GM18870 (cell line): ENCODE measurements around the gene PGP.

Experiments
- ATAC-seq: cut with Tn5 transposase; IDR thresholded peaks from one replicate; pipeline ENCODE4 v1.9.1; 2021; ENCODE audit warnings: moderate library complexity; ENCODE audit not compliant: unreplicated experiment

The PGP gene

DNA sequence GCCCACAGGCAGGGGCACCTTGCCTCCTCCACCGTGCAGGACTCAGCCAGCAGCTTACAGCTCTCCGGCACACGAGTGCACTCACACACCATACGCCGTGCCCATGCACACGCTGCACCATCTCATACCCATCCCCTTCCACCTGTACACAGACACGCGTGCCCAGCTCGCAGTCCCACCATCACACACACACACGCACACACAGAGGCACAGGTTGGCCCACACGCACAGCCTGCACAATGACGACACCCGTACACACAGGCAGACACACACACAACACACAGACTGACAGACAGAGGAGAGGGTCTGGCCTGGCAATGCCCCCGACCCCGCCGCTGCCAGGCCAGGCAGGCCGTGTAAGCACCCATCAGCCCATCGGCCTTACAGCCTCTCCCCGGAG, 30.3 kb downstream of the PGP start:
- no peak for ATAC-seq

DNA sequence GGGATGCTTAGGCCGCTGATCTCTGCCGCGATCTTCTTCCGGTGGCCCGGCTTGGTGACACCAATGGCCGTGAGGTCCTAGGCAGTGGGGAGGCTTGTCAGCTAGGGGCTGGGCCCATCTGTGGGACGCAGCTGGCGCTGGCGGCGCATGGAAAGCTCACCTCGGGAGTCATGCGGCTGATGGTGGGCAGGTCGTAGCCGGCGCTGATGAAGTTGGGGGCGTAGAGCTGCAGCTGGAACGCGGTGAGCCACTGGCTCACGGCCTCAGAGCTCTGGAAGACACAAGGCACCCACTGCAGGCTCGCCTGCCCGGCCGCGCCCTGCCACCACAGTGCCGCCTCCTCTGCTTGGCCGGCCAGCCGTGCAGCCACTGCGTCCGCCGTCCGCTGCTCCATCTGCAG, 31.0 kb downstream of the PGP start:
- no peak for ATAC-seq

DNA sequence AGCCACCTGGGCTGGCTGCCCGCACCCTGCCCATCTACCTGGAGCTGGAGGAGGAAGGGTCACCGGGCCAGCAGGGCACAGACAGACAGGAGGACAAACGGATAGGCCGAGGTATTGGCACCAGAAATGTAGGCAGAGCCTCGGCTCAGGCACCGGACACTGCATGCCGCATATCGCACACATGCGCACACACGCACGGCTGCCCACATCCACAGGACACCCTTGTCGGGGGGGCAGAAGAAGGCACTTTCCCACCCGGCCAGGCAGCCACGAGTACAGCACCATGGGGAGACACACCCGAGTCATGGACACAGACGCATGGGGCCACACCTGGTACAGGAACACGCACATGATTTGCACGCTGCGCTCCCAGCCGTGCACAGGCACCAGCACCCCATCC, 32.7 kb downstream of the PGP start:
- ATAC-seq, result no peak

DNA sequence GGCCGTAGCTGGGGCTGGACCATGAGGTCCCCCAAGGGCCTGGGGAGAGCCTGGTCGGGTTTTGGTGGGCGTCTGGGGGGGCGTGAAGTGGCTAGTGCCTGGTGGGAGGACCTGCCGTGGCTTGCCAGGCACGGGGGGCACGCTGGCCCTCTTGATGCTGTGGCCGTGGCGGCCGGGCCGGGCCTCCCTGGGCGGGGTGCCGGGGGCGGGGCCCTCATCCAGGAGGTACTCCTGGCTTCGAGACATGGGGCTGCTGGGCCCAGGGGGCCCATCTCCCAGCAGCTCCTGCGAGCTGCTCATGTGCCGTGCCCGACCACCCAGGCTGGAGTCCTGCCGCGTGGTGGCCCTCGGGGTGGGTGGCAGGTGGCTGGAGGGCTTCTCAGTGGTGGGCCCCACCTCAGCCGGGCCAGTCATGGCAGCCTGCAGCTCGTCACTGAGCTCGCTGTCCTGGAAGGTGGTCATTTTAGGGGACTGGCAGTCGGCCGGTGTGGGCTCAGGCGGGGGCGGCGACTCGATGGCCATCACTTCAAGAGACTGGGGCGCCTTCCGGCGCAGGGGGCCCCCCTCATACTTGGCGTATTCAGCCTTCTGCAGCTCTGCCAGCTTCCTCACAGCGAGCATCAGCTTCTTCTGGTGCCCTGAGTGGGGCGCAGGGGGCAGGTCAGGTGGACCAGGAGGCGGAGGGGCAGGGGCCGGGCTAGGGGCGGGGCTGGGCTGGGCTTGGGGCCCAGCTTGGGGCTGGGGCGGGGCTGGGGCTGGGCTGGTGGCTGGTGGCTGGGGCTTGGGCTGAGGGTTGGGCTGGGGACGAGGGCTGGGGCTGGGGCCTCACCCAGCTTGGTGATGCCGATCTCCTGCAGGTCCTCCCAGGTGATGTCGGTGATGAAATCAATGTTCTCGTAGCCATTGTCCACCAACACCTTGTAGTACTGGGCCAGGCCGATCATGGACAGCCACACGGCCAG, 33.4 kb downstream of the PGP start:
- ATAC-seq, result no peak

DNA sequence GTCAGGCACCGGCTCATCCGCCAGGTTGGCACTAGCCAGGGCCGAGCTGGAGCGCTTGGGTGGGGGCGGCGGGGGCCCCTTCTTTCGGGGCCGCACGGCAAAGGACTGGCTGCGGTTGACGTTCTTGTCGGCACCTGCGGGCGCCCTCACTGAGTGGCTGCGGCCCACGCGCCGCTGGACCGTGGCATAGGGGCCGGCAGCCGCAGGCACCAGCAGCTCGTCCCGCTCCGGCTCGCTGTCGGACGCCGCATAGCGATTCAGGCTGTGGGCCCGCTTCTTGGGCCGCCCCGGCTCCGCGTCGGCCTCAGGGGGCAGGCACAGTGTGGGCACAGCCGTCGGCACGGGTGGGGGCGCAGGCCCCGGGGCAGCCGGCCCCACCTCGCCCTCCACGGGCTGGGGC, 34.2 kb downstream of the PGP start:
- no peak for ATAC-seq

DNA sequence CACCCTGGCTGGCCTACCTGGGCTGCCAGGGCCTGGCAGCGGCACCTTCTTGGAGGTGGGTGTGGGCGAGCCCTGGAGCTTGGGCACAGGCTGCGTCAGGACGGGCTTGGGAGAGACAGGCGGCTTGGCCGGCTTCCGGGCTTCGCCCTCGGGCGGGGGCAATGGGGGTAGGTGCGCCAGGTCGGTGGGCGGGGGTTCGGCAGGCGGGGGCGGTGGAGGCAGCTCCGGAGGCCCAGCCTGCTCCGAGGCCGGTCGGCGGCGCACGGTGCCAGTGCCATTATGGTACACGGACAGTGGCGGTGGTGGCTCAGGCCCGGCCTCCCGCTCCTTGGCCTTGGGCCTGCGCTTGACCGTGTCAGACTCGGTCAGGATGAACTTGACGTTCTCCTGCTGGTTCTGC, 35.1 kb downstream of the PGP start:
- no peak for ATAC-seq

DNA sequence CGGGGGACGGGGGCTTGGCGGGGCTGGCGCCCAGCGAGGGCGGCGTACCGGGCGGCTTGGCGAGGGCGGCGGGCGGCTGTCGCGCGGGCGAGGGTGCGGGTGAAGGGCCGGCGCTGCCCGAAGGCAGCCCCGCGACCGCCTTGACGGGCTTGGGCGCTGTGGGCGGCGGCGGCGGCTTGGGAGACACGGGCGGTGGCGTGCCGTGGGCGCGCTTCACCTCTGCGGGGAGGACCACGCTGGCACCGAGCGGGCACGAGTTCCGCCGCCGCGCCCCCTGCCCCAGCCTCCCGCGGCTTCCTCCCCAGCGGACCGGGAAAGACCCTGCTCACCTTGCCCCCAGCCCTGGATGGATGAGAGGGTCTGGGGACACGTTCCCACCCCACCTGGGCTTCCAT, 35.5 kb downstream of the PGP start:
- ATAC-seq, result no peak

DNA sequence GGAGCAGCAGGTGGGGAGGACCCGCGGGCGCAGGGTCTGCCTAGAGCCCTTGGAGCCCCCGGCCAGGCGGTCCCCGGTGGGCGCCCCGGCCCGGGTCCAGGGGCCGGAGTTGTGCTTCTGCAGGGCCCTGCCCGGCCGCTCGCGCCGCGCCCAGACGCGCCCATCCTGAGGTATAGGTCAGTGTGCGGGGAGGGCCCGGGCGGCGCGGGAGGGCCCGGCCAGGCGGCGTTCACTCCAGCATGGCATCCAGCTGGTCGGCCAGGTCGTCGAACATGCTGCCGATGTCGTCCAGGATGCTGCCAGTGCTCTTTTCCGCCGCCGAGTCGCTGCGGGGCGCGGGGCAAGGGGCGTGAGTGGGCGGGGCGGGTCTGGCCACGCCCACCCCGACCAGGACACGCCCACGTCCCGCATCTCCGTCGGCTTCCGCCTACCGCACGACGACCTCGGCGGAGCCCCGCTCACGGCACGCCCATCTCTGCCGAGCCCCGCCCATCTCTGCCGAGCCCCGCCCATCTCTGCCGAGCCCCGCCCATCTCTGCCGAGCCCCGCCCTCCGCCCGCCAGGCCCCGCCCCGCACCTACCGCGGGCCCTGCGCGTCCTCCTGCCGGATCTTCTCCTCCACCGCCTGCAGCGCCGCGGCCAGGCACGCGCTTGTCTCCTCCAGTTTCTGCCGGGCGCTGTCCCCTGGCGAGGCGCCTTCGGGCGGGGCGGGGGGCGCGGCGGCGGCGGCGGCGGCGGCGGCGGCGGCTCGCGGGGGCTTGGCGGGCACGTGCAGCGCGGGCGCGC, 36.1 kb downstream of the PGP start:
- ATAC-seq, result no peak

DNA sequence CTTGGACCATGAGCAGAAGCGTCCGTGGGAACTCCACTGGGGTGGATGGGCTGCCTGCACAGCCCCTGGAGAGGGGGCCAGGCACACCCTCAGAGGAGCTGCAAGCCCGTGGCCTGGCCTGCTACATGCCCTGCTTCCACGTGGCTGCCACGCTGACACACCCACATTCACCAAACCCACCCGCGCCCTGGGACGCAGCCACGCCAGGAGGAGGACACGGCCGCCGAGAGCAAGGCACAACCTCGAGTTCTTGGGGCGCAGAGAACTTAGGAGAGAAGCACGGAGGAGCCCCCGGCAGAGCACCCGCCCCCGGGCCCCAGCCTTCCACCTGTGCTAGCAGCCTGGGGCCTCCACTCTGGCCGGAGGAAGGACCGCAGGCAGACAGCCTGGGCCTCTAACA, 37.1 kb downstream of the PGP start:
- ATAC-seq, result no peak

DNA sequence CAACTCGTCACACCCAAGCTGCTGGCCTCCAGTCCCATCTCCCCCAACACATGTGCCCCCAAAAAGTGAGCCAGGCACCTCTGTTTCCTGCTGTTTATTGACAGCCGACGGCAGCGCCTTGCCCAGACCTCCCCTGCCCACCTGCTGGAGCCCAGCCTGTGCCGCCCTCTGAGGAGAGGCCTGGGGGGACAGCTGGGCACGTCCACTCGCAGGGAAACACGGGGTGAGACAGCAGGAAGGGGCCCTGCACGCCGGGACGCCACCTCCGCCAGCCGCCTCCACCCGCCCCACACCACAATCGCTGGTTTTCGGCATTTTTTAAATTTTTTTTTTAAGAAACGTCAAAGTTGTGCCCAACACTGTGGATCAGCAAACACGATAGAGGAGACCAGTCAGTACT, 37.5 kb downstream of the PGP start:
- no peak for ATAC-seq

DNA sequence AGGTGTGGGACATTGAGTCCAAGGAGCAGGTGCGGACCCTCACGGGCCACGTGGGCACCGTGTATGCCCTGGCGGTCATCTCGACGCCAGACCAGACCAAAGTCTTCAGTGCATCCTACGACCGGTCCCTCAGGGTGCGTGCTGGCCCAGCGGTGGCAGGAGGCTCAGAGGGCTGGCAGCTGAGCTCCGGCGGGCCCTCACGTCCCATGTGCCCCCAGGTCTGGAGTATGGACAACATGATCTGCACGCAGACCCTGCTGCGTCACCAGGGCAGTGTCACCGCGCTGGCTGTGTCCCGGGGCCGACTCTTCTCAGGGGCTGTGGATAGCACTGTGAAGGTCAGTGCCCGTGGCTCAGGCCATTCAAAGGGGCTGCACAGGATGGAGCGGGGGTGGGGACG, 38.6 kb downstream of the PGP start:
- no peak for ATAC-seq

DNA sequence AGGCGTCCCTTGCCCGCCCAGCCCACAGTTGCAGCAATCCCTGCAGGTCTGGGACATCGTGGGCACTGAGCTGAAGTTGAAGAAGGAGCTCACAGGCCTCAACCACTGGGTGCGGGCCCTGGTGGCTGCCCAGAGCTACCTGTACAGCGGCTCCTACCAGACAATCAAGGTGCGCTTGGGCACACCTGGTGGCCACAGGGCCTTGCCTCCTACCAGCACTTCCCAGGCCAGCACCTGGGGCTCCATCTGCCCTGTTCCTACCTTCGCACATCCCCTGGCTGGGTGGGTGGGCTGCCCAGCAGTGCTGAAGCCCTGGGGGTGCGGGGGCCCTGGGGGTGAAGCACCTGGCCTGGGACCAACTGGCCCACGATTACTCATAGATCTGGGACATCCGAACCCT, 39.2 kb downstream of the PGP start:
- ATAC-seq, result no peak

DNA sequence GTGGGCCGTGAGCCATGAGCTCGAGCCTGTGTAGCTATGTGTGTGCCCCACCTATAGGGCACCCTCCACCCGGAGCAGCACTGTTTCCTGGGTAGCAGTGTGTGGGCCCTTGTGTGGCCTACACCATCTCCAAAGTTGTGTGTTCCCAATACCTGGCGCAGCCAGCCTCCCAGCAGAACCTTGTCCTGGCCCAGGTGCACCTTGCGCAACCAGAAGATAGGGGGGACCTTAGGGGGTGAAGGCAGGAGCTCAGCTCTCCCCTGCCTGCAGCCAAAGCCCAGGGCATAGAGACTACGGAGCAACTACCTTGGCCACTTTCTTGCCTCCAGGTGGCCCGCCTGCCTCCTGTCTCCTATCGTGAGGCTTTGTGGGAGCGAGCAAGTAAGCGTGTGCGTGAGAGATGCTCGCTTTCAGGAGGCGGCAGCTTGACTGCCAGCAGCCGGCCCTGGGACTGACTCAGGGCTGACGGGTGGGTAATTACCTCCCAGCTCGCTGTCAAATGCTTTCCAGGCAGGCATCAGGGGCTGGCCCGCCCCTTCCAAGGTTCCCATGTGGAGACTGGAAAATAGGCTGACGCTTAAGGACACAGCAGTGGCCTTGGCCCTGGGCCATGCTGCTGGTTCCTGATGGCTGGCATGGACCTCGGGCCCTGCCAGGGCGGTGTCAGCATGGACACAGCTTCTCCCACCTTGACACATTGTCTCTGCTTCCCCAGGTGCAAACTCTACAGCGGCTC, 40.1 kb downstream of the PGP start:
- no peak for ATAC-seq

DNA sequence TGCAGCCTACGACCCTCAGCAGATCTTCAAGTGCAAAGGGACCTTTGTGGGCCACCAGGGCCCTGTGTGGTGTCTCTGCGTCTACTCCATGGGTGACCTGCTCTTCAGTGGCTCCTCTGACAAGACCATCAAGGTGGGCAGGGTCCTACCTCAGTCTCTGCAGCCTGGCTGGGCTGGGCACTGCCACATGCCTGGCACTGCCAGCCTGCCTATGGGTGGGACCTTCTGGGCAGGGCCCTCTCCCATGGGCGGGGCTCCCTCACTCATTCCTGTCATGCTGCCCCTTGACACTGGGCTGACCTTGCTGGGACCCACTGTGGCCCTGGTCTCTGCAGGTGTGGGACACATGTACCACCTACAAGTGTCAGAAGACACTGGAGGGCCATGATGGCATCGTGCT, 40.7 kb downstream of the PGP start:
- no peak for ATAC-seq

DNA sequence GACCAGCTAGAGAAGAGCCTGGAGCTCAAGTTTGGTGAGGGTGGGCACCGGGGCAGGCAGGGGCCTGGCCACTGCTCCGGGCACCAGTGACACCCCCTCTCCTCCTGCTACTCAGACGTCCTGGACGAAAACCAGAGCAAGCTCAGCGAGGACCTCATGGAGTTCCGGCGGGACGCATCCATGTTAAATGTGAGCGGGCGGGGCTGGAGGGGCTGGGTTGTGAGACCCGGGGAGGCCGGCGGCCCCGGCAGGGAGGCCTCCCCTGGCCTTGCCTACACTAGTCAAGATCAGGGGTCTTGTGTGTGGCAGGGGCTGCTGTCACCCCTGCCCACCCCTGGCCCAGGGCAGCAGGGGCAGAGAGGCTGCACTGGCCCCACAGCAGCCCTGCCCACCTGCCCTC, 41.3 kb downstream of the PGP start:
- no peak for ATAC-seq

DNA sequence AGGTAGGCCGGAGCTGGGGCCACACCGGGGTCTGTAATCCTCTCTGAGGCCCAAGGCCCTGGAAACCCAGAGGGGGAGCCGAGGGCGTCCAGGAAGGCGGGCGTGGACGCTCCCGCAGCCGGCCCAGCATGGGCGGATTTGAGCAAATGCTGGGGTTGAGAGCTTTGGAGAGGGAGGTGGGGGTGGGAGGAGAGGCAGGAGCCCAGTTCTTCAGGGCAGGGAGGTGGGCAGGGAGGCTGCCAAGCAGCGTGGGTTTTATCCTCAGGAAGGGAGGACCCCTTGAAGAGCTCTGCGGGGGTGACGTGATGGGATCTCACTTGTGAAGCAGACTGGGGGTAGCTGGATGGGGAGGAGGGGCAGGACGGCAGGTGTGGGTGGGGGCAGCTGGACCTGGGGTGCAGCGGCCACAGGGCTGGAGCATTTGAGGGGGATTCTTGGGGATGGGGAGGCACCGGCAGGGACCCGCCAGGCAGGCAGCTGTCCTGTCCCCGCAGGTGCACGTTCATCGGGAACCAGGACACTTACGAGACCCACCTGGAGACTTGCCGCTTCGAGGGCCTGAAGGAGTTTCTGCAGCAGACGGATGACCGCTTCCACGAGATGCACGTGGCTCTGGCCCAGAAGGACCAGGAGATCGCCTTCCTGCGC, 41.8 kb downstream of the PGP start:
- no peak for ATAC-seq

DNA sequence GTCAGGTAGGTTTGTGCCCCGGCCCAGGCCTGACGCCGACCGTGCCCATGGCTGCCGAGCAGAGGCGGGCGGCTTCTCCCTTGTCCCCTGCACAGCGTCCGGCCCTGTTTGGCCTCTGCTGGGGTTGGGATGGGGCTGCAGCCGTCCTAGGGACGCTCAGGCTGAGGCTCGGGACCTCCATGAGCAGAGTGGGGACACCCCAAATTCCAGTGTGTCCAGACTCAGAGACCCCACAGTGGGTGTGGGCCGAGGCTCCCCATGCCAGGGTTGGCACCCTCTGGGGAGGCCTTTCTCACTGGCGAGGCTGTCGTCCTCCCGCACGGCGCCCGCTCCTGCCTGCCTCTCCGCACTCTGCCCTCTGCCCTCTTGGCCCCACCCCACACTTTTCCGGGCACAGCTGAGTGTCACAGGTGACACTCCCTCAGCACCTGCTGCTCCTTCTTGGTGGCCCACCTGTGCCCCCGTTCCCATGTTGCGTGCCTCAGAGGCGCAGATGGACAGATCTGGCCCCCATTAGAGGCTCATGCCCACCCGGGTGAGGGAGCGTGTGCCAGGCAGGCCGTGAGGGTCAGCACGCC, 43.0 kb downstream of the PGP start:
- no peak for ATAC-seq

DNA sequence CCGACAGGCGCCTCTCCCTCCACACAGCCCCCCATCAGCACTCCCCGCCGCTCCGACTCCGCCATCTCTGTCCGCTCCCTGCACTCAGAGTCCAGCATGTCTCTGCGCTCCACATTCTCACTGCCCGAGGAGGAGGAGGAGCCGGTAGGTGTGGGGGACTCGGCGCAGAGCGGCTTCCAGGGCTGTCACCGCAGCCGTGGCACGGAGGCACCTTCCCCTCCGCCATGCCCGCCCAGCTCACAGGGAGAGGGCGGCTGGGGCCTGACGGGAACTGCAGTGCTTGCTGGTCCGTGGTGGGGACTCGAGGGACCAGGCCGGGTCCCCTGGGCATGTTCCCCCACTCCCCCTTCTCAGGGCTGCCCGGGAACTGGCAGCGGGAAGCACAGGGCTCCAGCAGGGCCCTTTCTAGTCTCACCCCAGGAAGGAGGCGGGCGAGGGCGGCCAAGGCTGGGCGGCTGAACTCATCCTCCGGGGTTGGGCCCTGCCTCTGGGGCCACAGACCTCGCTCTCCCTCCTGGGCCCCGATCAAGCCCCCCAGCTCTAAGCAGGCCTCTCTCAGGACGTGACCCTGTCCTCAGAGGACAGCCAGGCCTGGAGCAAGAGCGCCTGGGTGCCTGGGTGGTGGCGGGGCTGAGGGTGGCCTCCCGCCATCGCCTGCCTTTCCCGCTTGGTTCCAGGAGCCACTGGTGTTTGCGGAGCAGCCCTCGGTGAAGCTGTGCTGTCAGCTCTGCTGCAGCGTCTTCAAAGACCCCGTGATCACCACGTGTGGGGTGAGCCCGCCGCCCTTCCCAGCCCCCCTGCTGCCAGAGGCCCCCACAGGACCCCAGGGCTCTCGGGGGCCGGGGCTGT, 43.8 kb downstream of the PGP start:
- ATAC-seq, result no peak

DNA sequence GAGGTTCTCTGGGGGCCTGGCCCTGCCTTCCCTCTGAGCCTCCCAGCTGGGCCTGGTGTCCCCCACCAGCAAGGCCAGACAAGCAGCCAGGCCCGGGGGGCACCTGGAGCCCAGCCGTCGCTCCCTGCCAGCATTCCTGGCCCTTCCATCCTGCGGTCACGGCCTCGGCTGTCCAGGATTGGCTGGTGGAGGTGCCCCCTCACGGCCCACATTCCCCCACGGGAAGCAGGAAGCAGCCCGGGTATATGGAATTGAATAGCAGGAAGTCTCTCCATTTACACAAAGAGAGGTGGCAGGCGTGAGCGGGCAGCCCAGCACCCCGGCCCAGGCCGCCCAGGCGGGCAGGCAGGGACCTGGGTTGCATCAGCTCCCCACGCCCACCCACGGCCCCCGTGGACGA, 44.6 kb downstream of the PGP start:
- ATAC-seq, result no peak
